A673 (cell line): ENCODE measurements around the gene PDZD8. TPM values are rescaled to one million over a fixed set of nuclear protein-coding genes. Genes with fewer than 3 reads are reported as not detected.

Source experiments
- BruUV-seq: library from RNA; stranded (reverse); fragments of 400-500 nt; replicated peaks from 2 replicates; lab custom pipeline; 2021; lab: Mats Ljungman, UMichigan
- CTCF ChIA-PET: fragments of 300-600 bp; sonication (Branson Sonifier 250); formaldehyde crosslinking; loops from one replicate; lab custom pipeline; 2022; ENCODE audit warnings: antibody characterized with exemption; lab: Charles Lee
- POLR2A ChIA-PET: fragments of 300-600 bp; sonication (Branson Sonifier 250); formaldehyde crosslinking; loops from one replicate; lab custom pipeline; 2022; ENCODE audit warnings: antibody characterized with exemption; ENCODE audit not compliant: low non-redundant PET; lab: Charles Lee
- DNase-seq: peaks from one replicate; pipeline ENCODE4 v3.0.0-alpha.2; 2015; ENCODE audit warnings: low spot score
- H3K27ac ChIP-seq: fragments of 200-600 bp; sonication (generic); 2 replicates; pipeline ENCODE4 v1.5.1; 2016; ENCODE audit warnings: mixed run types, low read depth, mild to moderate bottlenecking, mixed read lengths, antibody characterized with exemption, low read length; ENCODE audit not compliant: poor library complexity, severe bottlenecking
- H3K27me3 ChIP-seq: fragments of 200-600 bp; sonication (generic); replicated peaks from 2 replicates; pipeline ENCODE4 v1.6.1; 2017; ENCODE audit warnings: mixed run types, low read depth, mild to moderate bottlenecking, mixed read lengths, antibody characterized with exemption, low read length; ENCODE audit not compliant: insufficient read depth, poor library complexity
- H3K36me3 ChIP-seq: fragments of 200-600 bp; sonication (generic); 2 replicates; pipeline ENCODE4 v1.6.1; 2016; ENCODE audit warnings: mixed run types, mild to moderate bottlenecking, mixed read lengths, antibody characterized with exemption, low read length; ENCODE audit not compliant: insufficient read depth, poor library complexity, severe bottlenecking
- H3K4me1 ChIP-seq: fragments of 200-600 bp; sonication (generic); 2 replicates; pipeline ENCODE4 v1.6.1; 2017; ENCODE audit warnings: mixed run types, mild to moderate bottlenecking, mixed read lengths, antibody characterized with exemption, low read length; ENCODE audit not compliant: insufficient read depth, poor library complexity, severe bottlenecking
- H3K4me3 ChIP-seq: fragments of 200-600 bp; sonication (generic); 2 replicates; pipeline ENCODE4 v1.5.1; 2016; ENCODE audit warnings: low read depth, mixed run types, mild to moderate bottlenecking, mixed read lengths, low read length; ENCODE audit not compliant: poor library complexity, severe bottlenecking
- H3K9me3 ChIP-seq: fragments of 200-600 bp; sonication (generic); 2 replicates; pipeline ENCODE4 v1.6.1; 2016; ENCODE audit warnings: mixed run types, low read depth, mild to moderate bottlenecking, mixed read lengths, antibody characterized with exemption, low read length; ENCODE audit not compliant: poor library complexity, severe bottlenecking
- EZH2 ChIP-seq: fragments of 200-600 bp; sonication (generic); IDR thresholded peaks from 2 replicates; pipeline ENCODE4 v1.6.1; 2017; ENCODE audit warnings: borderline replicate concordance, low read depth, mild to moderate bottlenecking, mixed read lengths, antibody characterized with exemption, low read length; ENCODE audit not compliant: poor library complexity, severe bottlenecking
- intact Hi-C: fragments of 100-400 bp; cut with micrococcal nuclease; formaldehyde crosslinking; loops from one replicate; pipeline ENCODE4 v1.10.0; 2022; ENCODE audit not compliant: unreplicated experiment
- total RNA-seq: library from RNA; stranded (reverse); gene quantifications from 2 replicates; pipeline ENCODE4 v1.2.3, GENCODE V29; 2021
- TF ChIP-seq, protein P1 (sequence below): fragments of 300-800, 200-600 bp; sonication (generic); conservative IDR thresholded peaks from 2 replicates; pipeline ENCODE4 v1.5.1; 2017; ENCODE audit warnings: low read depth, mild to moderate bottlenecking, antibody characterized with exemption, low read length, moderate library complexity, mixed read lengths

The PDZD8 gene
- total RNA-seq, 1 experiment from 2014 or later: 29.5 TPM

DNA sequence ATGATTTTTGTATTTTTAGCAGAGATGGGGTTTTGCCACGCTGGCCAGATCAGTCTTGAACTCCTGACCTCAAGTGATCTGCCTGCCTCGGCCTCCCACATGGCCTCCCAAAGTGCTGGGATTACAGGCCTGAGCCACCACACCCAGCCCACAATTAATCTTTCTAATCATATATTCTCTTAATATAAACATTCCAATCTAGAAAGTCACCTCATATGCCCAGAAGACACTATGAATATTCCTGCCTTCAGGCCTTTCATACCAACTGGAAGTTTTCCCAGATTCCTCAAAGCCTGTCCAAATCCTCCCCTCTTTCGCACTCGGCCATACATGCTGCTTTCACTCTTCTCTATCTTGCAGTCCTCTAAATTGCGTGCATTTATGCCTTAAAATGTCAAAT, 32.6 kb downstream of the PDZD8 start:
- no peak overlapping the region for H3K4me3 ChIP-seq
- peak; percentile 10 for DNase-seq

DNA sequence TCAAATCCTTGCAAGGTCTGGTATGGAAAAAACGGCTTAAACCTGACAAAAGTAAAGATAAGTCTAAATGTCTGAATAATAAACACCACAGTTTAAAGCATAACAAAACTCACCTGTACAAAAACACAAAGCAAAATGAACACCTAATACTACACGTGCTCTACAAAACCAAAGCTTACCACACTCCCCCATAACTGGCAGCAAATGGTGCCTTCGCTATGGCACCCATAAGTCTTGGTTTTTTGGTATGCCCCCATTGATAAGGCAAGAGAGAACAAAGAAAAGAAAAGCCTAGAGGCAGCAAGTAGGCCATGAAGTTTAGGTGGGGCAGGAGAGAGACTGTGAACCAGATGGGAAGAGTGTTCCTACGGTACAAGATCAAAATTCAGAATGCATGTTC, 34.2 kb downstream of the PDZD8 start:
- Histone ChIP-seq H3K27ac (no peak overlapping the region), H3K4me1 (peaks cover 27% of the 10 kb centered on the region), H3K9me3 (no peaks in the 10 kb centered on the region), H3K27me3 (no peaks in the 10 kb centered on the region), H3K36me3 (no peaks in the 10 kb centered on the region), H3K4me3 (no peak overlapping the region)
- POLR2A ChIA-PET: no interaction called here
- no TSS peak for BruUV-seq
- intact Hi-C loops: no loop called here
- TF ChIP-seq EZH2: no peak
- TF ChIP-seq, protein P1, sequence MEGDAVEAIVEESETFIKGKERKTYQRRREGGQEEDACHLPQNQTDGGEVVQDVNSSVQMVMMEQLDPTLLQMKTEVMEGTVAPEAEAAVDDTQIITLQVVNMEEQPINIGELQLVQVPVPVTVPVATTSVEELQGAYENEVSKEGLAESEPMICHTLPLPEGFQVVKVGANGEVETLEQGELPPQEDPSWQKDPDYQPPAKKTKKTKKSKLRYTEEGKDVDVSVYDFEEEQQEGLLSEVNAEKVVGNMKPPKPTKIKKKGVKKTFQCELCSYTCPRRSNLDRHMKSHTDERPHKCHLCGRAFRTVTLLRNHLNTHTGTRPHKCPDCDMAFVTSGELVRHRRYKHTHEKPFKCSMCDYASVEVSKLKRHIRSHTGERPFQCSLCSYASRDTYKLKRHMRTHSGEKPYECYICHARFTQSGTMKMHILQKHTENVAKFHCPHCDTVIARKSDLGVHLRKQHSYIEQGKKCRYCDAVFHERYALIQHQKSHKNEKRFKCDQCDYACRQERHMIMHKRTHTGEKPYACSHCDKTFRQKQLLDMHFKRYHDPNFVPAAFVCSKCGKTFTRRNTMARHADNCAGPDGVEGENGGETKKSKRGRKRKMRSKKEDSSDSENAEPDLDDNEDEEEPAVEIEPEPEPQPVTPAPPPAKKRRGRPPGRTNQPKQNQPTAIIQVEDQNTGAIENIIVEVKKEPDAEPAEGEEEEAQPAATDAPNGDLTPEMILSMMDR: no peak
- no peak for DNase-seq
- CTCF ChIA-PET: no interaction called here

More for the DNA sequence above, 32.6 kb downstream of the PDZD8 start:
- POLR2A ChIA-PET: no interaction called here
- CTCF ChIA-PET: no interaction called here
- Histone ChIP-seq H3K36me3 (no peaks in the 10 kb centered on the region), H3K4me1 (peaks cover 27% of the 10 kb centered on the region), H3K27ac (no peak overlapping the region), H3K9me3 (no peaks in the 10 kb centered on the region), H3K27me3 (no peaks in the 10 kb centered on the region)
- TF ChIP-seq EZH2: no peak
- TF ChIP-seq, protein P1: no peak
- intact Hi-C loops: no loop called here
- no TSS peak for BruUV-seq

DNA sequence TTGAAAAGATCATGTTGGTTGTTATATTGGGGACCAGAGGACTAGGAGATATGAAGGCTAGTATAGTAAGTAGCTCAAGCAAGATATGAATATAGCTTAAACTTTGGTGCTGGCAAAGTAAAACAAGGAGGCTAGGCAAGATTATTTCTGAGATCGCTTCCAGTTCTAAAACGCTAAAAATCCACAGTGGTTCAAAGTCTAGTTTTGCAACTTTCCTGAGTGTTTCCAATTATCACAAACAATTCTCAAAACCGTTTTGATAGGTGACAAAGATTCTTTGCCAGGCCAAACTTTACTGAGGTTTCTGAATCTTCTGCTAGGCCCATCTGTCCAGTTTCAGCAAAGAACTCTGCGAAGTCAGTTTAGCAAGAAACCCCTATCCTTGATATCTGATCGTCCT, 35.3 kb downstream of the PDZD8 start:
- no TSS peak for BruUV-seq
- ChIA-PET POLR2A (no interaction called here), CTCF (no interaction called here)
- peaks cover 19% of the 10 kb centered on the region for H3K4me1 ChIP-seq
- no peaks in the 10 kb centered on the region for H3K27me3 ChIP-seq
- intact Hi-C loops: no loop called here
- TF ChIP-seq EZH2: no peak
- TF ChIP-seq, protein P1: no peak
- H3K4me3 ChIP-seq: no peak overlapping the region
- DNase-seq: no peak
- H3K36me3 ChIP-seq: no peaks in the 10 kb centered on the region
- H3K9me3 ChIP-seq: no peaks in the 10 kb centered on the region
- H3K27ac ChIP-seq: no peak overlapping the region
